ENCODE data around the gene CYTH3.

The CYTH3 gene

GRCh38 chr7:6167587-6168476, 104.6 kb downstream of the CYTH3 start:
- Histone ChIP-seq H3K4me3 (ENCODE audit: low read length in 2 of 2) (no peak overlapping the region), H3K27ac (ENCODE audit: low read depth in 2 of 2, low read length in 2 of 2) (no peak overlapping the region), H3K27me3 (ENCODE audit: control insufficient read depth in 2 of 2, insufficient read depth in 2 of 2, low read length in 2 of 2) (no peaks in the 10 kb centered on the region), H3K9ac (ENCODE audit: low read depth in 1 of 2, low read length in 2 of 2) (no peak overlapping the region), H3K9me3 (ENCODE audit: control insufficient read depth in 2 of 2, low read length in 2 of 2) (no peaks in the 10 kb centered on the region), H3K4me1 (ENCODE audit: control insufficient read depth in 2 of 2, insufficient read depth in 2 of 2, low read length in 2 of 2) (no peaks in the 10 kb centered on the region), H3K36me3 (ENCODE audit: control insufficient read depth in 2 of 2, insufficient read depth in 2 of 2, low read length in 2 of 2) (peaks cover 9 to 12% of the 10 kb centered on the region in 2 donors)

- Histone ChIP-seq H3K36me3 (ENCODE audit: control insufficient read depth in 2 of 2, insufficient read depth in 2 of 2, low read length in 2 of 2) (peaks cover 9 to 16% of the 10 kb centered on the region in 2 donors), H3K9me3 (ENCODE audit: control insufficient read depth in 2 of 2, low read length in 2 of 2) (no peaks in the 10 kb centered on the region), H3K27ac (ENCODE audit: low read depth in 2 of 2, low read length in 2 of 2) (no peak overlapping the region), H3K27me3 (ENCODE audit: control insufficient read depth in 2 of 2, insufficient read depth in 2 of 2, low read length in 2 of 2) (no peaks in the 10 kb centered on the region), H3K4me1 (ENCODE audit: control insufficient read depth in 2 of 2, insufficient read depth in 2 of 2, low read length in 2 of 2) (peaks cover 0 to 1% of the 10 kb centered on the region in 2 donors), H3K4me3 (ENCODE audit: low read length in 2 of 2) (no peak overlapping the region), H3K9ac (ENCODE audit: low read depth in 1 of 2, low read length in 2 of 2) (no peak overlapping the region)
Measured at GRCh38 chr7:6167004-6167551, 105.3 kb downstream of the CYTH3 start.

- H3K9me3 ChIP-seq (ENCODE audit: control insufficient read depth in 2 of 2, low read length in 2 of 2), result no peaks in the 10 kb centered on the region
- no peaks in the 10 kb centered on the region for H3K27me3 ChIP-seq (ENCODE audit: control insufficient read depth in 2 of 2, insufficient read depth in 2 of 2, low read length in 2 of 2)
- no peak overlapping the region for H3K9ac ChIP-seq (ENCODE audit: low read depth in 1 of 2, low read length in 2 of 2)
- peaks cover 0 to 4% of the 10 kb centered on the region in 2 donors for H3K4me1 ChIP-seq (ENCODE audit: control insufficient read depth in 2 of 2, insufficient read depth in 2 of 2, low read length in 2 of 2)
- H3K36me3 ChIP-seq (ENCODE audit: control insufficient read depth in 2 of 2, insufficient read depth in 2 of 2, low read length in 2 of 2), result peaks cover 14 to 20% of the 10 kb centered on the region in 2 donors
- H3K4me3 ChIP-seq (ENCODE audit: low read length in 2 of 2), result no peak overlapping the region
- no peak overlapping the region for H3K27ac ChIP-seq (ENCODE audit: low read depth in 2 of 2, low read length in 2 of 2)
Measured at GRCh38 chr7:6166443-6166891, 106.0 kb downstream of the CYTH3 start.

GRCh38 chr7:6165521-6166320, 106.7 kb downstream of the CYTH3 start:
- Histone ChIP-seq H3K27me3 (ENCODE audit: control insufficient read depth in 2 of 2, insufficient read depth in 2 of 2, low read length in 2 of 2) (no peaks in the 10 kb centered on the region), H3K36me3 (ENCODE audit: control insufficient read depth in 2 of 2, insufficient read depth in 2 of 2, low read length in 2 of 2) (peaks cover 18 to 20% of the 10 kb centered on the region in 2 donors), H3K27ac (ENCODE audit: low read depth in 2 of 2, low read length in 2 of 2) (no peak overlapping the region), H3K4me1 (ENCODE audit: control insufficient read depth in 2 of 2, insufficient read depth in 2 of 2, low read length in 2 of 2) (peaks cover 0 to 4% of the 10 kb centered on the region in 2 donors), H3K9me3 (ENCODE audit: control insufficient read depth in 2 of 2, low read length in 2 of 2) (no peaks in the 10 kb centered on the region), H3K4me3 (ENCODE audit: low read length in 2 of 2) (no peak overlapping the region), H3K9ac (ENCODE audit: low read depth in 1 of 2, low read length in 2 of 2) (no peak overlapping the region)

- Histone ChIP-seq H3K36me3 (ENCODE audit: control insufficient read depth in 2 of 2, insufficient read depth in 2 of 2, low read length in 2 of 2) (peaks cover 18% of the 10 kb centered on the region in 2 donors), H3K27me3 (ENCODE audit: control insufficient read depth in 2 of 2, insufficient read depth in 2 of 2, low read length in 2 of 2) (no peaks in the 10 kb centered on the region), H3K4me1 (ENCODE audit: control insufficient read depth in 2 of 2, insufficient read depth in 2 of 2, low read length in 2 of 2) (peaks cover 0 to 4% of the 10 kb centered on the region in 2 donors), H3K9me3 (ENCODE audit: control insufficient read depth in 2 of 2, low read length in 2 of 2) (no peaks in the 10 kb centered on the region), H3K27ac (ENCODE audit: low read depth in 2 of 2, low read length in 2 of 2) (no peak overlapping the region), H3K9ac (ENCODE audit: low read depth in 1 of 2, low read length in 2 of 2) (no peak overlapping the region), H3K4me3 (ENCODE audit: low read length in 2 of 2) (no peak overlapping the region)
Measured at GRCh38 chr7:6165075-6165474, 107.3 kb downstream of the CYTH3 start.

GRCh38 chr7:6164491-6164890, 107.9 kb downstream of the CYTH3 start:
- Histone ChIP-seq H3K4me3 (ENCODE audit: low read length in 2 of 2) (no peak overlapping the region), H3K4me1 (ENCODE audit: control insufficient read depth in 2 of 2, insufficient read depth in 2 of 2, low read length in 2 of 2) (peaks cover 0 to 4% of the 10 kb centered on the region in 2 donors), H3K9me3 (ENCODE audit: control insufficient read depth in 2 of 2, low read length in 2 of 2) (no peaks in the 10 kb centered on the region), H3K9ac (ENCODE audit: low read depth in 1 of 2, low read length in 2 of 2) (no peak overlapping the region), H3K27ac (ENCODE audit: low read depth in 2 of 2, low read length in 2 of 2) (no peak overlapping the region), H3K36me3 (ENCODE audit: control insufficient read depth in 2 of 2, insufficient read depth in 2 of 2, low read length in 2 of 2) (peaks cover 17 to 18% of the 10 kb centered on the region in 2 donors), H3K27me3 (ENCODE audit: control insufficient read depth in 2 of 2, insufficient read depth in 2 of 2, low read length in 2 of 2) (no peaks in the 10 kb centered on the region)

GRCh38 chr7:6164010-6164409, 108.4 kb downstream of the CYTH3 start:
- Histone ChIP-seq H3K36me3 (ENCODE audit: control insufficient read depth in 2 of 2, insufficient read depth in 2 of 2, low read length in 2 of 2) (peaks cover 17 to 18% of the 10 kb centered on the region in 2 donors), H3K27me3 (ENCODE audit: control insufficient read depth in 2 of 2, insufficient read depth in 2 of 2, low read length in 2 of 2) (no peaks in the 10 kb centered on the region), H3K9me3 (ENCODE audit: control insufficient read depth in 2 of 2, low read length in 2 of 2) (no peaks in the 10 kb centered on the region), H3K9ac (ENCODE audit: low read depth in 1 of 2, low read length in 2 of 2) (no peak overlapping the region), H3K27ac (ENCODE audit: low read depth in 2 of 2, low read length in 2 of 2) (no peak overlapping the region), H3K4me3 (ENCODE audit: low read length in 2 of 2) (no peak overlapping the region), H3K4me1 (ENCODE audit: control insufficient read depth in 2 of 2, insufficient read depth in 2 of 2, low read length in 2 of 2) (peaks cover 0 to 4% of the 10 kb centered on the region in 2 donors)

- Histone ChIP-seq H3K36me3 (ENCODE audit: control insufficient read depth in 2 of 2, insufficient read depth in 2 of 2, low read length in 2 of 2) (peaks cover 18 to 20% of the 10 kb centered on the region in 2 donors), H3K4me1 (ENCODE audit: control insufficient read depth in 2 of 2, insufficient read depth in 2 of 2, low read length in 2 of 2) (peaks cover 0 to 4% of the 10 kb centered on the region in 2 donors), H3K27ac (ENCODE audit: low read depth in 2 of 2, low read length in 2 of 2) (no peak overlapping the region)
Measured at GRCh38 chr7:6163402-6163801, 109.0 kb downstream of the CYTH3 start.

GRCh38 chr7:6162650-6163366, 109.6 kb downstream of the CYTH3 start:
- Histone ChIP-seq H3K36me3 (ENCODE audit: control insufficient read depth in 2 of 2, insufficient read depth in 2 of 2, low read length in 2 of 2) (peaks cover 21 to 24% of the 10 kb centered on the region in 2 donors), H3K27me3 (ENCODE audit: control insufficient read depth in 2 of 2, insufficient read depth in 2 of 2, low read length in 2 of 2) (no peaks in the 10 kb centered on the region), H3K4me1 (ENCODE audit: control insufficient read depth in 2 of 2, insufficient read depth in 2 of 2, low read length in 2 of 2) (peaks cover 0 to 4% of the 10 kb centered on the region in 2 donors), H3K9ac (ENCODE audit: low read depth in 1 of 2, low read length in 2 of 2) (no peak overlapping the region), H3K4me3 (ENCODE audit: low read length in 2 of 2) (no peak overlapping the region), H3K9me3 (ENCODE audit: control insufficient read depth in 2 of 2, low read length in 2 of 2) (no peaks in the 10 kb centered on the region), H3K27ac (ENCODE audit: low read depth in 2 of 2, low read length in 2 of 2) (peak overlapping the region in 1 of 2 donors; percentile 41)

More at GRCh38 chr7:6163402-6163801, 109.0 kb downstream of the CYTH3 start:
- H3K4me3 ChIP-seq (ENCODE audit: low read length in 2 of 2), result no peak overlapping the region
- H3K9me3 ChIP-seq (ENCODE audit: control insufficient read depth in 2 of 2, low read length in 2 of 2), result no peaks in the 10 kb centered on the region
- H3K9ac ChIP-seq (ENCODE audit: low read depth in 1 of 2, low read length in 2 of 2), result no peak overlapping the region
- H3K27me3 ChIP-seq (ENCODE audit: control insufficient read depth in 2 of 2, insufficient read depth in 2 of 2, low read length in 2 of 2), result no peaks in the 10 kb centered on the region

Data from mucosa of rectum (tissue), 2 donors.